ENCODE measurements around the gene DNAJC1.

DNA sequence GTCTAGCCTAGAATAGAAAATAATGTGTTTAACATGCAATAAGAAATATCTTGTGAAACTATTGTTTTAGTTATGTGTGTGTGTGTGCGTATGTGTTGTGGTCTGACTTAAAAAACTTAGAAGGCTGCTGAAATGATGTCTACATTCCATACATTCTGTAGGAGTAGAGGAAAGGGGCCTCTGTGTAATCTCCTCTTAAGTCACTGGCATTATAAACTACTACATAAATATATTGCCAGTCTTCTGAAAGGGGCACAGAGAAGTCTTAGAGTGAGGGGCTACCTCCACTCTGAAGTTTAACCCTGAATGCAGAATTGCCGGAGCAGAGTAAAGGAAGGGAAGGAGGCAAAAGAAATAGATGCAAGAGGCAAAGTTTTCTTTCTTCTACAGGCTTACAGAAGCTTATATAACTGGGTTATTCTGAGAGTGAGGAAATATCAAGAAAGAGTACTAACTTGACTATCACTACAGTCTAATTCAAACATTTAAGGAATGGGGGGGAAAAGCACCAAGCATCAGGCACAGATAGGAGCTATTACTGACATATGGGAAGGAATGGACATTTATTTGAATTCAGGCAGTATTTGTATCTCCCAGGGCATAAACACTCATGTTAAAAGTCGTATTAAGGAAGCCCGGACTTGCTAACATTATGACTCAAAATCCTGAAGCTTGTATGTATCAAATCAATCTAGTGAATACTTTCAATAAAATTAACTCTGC, 75.7 kb downstream of the DNAJC1 start:
- TF ChIP-seq, protein P1, sequence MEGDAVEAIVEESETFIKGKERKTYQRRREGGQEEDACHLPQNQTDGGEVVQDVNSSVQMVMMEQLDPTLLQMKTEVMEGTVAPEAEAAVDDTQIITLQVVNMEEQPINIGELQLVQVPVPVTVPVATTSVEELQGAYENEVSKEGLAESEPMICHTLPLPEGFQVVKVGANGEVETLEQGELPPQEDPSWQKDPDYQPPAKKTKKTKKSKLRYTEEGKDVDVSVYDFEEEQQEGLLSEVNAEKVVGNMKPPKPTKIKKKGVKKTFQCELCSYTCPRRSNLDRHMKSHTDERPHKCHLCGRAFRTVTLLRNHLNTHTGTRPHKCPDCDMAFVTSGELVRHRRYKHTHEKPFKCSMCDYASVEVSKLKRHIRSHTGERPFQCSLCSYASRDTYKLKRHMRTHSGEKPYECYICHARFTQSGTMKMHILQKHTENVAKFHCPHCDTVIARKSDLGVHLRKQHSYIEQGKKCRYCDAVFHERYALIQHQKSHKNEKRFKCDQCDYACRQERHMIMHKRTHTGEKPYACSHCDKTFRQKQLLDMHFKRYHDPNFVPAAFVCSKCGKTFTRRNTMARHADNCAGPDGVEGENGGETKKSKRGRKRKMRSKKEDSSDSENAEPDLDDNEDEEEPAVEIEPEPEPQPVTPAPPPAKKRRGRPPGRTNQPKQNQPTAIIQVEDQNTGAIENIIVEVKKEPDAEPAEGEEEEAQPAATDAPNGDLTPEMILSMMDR (IDR thresholded peaks at IDR 0.05; ENCODE audit: insufficient read depth, low read depth, low read length) = no peak
- no peak for TF ChIP-seq EZH2 (IDR thresholded peaks at IDR 0.05; ENCODE audit: insufficient read depth, low read length)

Data from astrocyte (in vitro differentiated cells and primary cell).